ENCODE measurements around the gene SENP1. TPM values are rescaled to one million over a fixed set of nuclear protein-coding genes. Genes with fewer than 3 reads are reported as not detected.

SENP1 gene
- total RNA-seq, 1 donor from 2014 or later = 31.2 TPM

DNA sequence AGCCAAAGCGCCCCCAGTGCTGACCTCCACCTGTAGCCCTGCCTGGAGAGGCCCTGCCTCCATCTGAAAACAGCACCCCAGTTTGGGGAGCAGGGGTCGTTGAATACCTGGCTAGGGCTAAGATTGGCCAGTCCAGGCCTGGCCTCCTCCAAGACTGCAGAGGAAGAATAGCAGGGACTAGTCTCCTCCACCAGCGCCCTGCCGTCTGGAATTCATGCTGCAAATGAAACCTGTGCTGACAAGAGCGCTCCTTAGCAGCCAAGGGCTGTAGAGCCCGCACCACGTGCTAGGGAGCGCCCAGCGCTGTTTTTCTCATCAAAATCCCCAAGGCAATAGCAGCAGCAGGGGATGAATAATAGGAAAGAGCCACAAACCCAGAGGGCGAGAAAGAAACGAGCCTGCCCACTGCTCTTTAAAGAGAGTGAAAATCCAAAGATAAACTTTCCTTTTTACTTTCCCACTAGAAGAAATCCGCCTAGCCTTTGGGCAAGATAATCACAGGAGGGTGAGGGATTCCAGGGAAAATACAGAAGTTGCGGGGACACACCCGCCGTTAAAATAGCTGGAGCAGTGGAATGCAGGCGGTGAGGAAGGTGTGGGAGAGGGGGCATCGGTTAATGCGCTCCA is 104.9 kb downstream of the SENP1 start:
- H3K27me3 Mint-ChIP-seq (ENCODE audit: unreplicated experiment) = peaks cover 47% of the 10 kb centered on the region
- DNase-seq (ENCODE audit: low spot score) = no peak
- H3K27ac Mint-ChIP-seq (ENCODE audit: unreplicated experiment) = no peak overlapping the region
- no peaks in the 10 kb centered on the region for H3K36me3 Mint-ChIP-seq (ENCODE audit: low read depth, unreplicated experiment)
- H3K9me3 Mint-ChIP-seq (ENCODE audit: unreplicated experiment) = no peaks in the 10 kb centered on the region
- H3K4me3 Mint-ChIP-seq (ENCODE audit: unreplicated experiment) = peak overlapping the region; percentile 87
- TF ChIP-seq, protein P1, sequence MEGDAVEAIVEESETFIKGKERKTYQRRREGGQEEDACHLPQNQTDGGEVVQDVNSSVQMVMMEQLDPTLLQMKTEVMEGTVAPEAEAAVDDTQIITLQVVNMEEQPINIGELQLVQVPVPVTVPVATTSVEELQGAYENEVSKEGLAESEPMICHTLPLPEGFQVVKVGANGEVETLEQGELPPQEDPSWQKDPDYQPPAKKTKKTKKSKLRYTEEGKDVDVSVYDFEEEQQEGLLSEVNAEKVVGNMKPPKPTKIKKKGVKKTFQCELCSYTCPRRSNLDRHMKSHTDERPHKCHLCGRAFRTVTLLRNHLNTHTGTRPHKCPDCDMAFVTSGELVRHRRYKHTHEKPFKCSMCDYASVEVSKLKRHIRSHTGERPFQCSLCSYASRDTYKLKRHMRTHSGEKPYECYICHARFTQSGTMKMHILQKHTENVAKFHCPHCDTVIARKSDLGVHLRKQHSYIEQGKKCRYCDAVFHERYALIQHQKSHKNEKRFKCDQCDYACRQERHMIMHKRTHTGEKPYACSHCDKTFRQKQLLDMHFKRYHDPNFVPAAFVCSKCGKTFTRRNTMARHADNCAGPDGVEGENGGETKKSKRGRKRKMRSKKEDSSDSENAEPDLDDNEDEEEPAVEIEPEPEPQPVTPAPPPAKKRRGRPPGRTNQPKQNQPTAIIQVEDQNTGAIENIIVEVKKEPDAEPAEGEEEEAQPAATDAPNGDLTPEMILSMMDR (IDR thresholded peaks at IDR 0.05; ENCODE audit: unreplicated experiment) = no peak
- peaks cover 23% of the 10 kb centered on the region for H3K4me1 Mint-ChIP-seq (ENCODE audit: unreplicated experiment)

DNA sequence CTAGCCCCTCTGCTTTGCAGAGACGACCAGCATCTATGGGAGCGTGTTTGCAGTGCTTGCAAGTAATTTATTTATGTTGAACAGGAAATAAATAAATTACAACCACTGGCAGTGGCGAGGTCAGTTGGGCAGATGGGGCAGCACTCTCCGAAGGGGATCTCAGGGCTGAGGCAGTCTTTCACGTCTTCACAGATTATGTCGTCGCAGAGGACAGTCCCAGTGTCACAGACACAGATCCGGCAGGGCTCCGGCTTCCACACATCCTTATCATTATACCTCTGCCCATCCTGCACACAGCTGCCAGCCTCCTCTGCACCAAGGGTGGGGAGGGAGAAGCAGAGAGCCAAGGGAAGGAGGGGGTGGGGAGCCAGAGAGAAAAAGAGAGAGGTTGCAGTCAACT is 106.1 kb downstream of the SENP1 start:
- no peaks in the 10 kb centered on the region for H3K9me3 Mint-ChIP-seq (ENCODE audit: unreplicated experiment)
- no peak overlapping the region for H3K4me3 Mint-ChIP-seq (ENCODE audit: unreplicated experiment)
- H3K27me3 Mint-ChIP-seq (ENCODE audit: unreplicated experiment) = peaks cover 40% of the 10 kb centered on the region
- TF ChIP-seq, protein P1 (IDR thresholded peaks at IDR 0.05; ENCODE audit: unreplicated experiment) = no peak
- H3K36me3 Mint-ChIP-seq (ENCODE audit: low read depth, unreplicated experiment) = no peaks in the 10 kb centered on the region
- H3K27ac Mint-ChIP-seq (ENCODE audit: unreplicated experiment) = no peak overlapping the region
- DNase-seq (ENCODE audit: low spot score) = no peak
- peaks cover 20% of the 10 kb centered on the region for H3K4me1 Mint-ChIP-seq (ENCODE audit: unreplicated experiment)

DNA sequence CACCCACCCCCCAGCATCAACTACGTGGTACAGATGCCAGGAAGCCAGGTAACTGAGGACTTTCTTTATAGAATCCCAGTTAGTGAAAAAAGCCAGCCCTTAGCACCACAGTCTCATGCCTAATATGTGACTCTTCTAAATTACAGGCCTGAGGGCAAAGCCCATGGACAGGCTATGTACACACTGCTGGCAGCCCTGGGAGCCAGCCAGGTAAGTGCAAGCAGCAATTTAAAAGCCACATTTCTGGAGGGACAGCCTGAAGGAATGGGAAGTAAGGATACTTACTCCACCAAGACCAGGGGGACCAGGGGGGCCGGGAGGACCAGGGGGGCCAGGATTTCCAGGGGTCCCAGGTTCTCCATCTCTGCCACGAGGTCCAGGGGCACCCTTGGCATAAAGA is 108.6 kb downstream of the SENP1 start:
- peaks cover 32% of the 10 kb centered on the region for H3K27me3 Mint-ChIP-seq (ENCODE audit: unreplicated experiment)
- TF ChIP-seq, protein P1 (IDR thresholded peaks at IDR 0.05; ENCODE audit: unreplicated experiment) = no peak
- no peak for DNase-seq (ENCODE audit: low spot score)
- H3K4me3 Mint-ChIP-seq (ENCODE audit: unreplicated experiment) = no peak overlapping the region
- H3K36me3 Mint-ChIP-seq (ENCODE audit: low read depth, unreplicated experiment) = no peaks in the 10 kb centered on the region
- peaks cover 8% of the 10 kb centered on the region for H3K4me1 Mint-ChIP-seq (ENCODE audit: unreplicated experiment)
- no peak overlapping the region for H3K27ac Mint-ChIP-seq (ENCODE audit: unreplicated experiment)
- H3K9me3 Mint-ChIP-seq (ENCODE audit: unreplicated experiment) = no peaks in the 10 kb centered on the region

- Mint-ChIP-seq H3K36me3 (ENCODE audit: low read depth, unreplicated experiment) (no peaks in the 10 kb centered on the region), H3K4me3 (ENCODE audit: unreplicated experiment) (no peak overlapping the region)
These were observed 109.9 kb downstream of the SENP1 start for GRCh38 chr12:47995981-47996401.

DNA sequence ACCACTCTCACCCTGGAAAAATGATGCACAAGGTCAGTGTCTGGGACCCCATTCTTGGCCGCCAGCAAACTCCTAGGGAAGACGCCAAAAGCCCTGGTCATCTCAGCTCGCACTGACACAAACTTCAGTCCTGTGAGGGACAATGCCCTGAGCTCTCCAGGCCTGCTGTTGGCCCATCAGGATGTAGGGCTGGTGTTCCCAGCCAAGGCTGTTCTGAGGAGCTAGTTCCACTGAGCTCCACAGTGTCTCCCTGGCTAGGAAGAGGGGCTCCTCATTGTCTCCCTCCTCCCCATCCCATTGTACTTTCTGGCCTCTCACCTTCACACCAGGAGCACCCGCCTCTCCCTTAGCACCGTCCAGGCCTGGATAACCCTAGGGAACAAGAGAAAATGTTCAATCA is 112.4 kb downstream of the SENP1 start:
- no peak for DNase-seq (ENCODE audit: low spot score)
- Mint-ChIP-seq H3K9me3 (ENCODE audit: unreplicated experiment) (no peaks in the 10 kb centered on the region), H3K36me3 (ENCODE audit: low read depth, unreplicated experiment) (no peaks in the 10 kb centered on the region), H3K27ac (ENCODE audit: unreplicated experiment) (no peak overlapping the region), H3K27me3 (ENCODE audit: unreplicated experiment) (peaks cover 18% of the 10 kb centered on the region), H3K4me3 (ENCODE audit: unreplicated experiment) (no peak overlapping the region), H3K4me1 (ENCODE audit: unreplicated experiment) (peaks cover 5% of the 10 kb centered on the region)
- TF ChIP-seq, protein P1 (IDR thresholded peaks at IDR 0.05; ENCODE audit: unreplicated experiment) = no peak

More at GRCh38 chr12:47995981-47996401, 109.9 kb downstream of the SENP1 start:
- TF ChIP-seq, protein P1 (IDR thresholded peaks at IDR 0.05; ENCODE audit: unreplicated experiment) = no peak
- Mint-ChIP-seq H3K9me3 (ENCODE audit: unreplicated experiment) (no peaks in the 10 kb centered on the region), H3K27me3 (ENCODE audit: unreplicated experiment) (peaks cover 23% of the 10 kb centered on the region), H3K27ac (ENCODE audit: unreplicated experiment) (no peak overlapping the region), H3K4me1 (ENCODE audit: unreplicated experiment) (peaks cover 1% of the 10 kb centered on the region)
- DNase-seq (ENCODE audit: low spot score) = no peak

Measured in endothelial cell (in vitro differentiated cells).